NCI-H146 treated with DMSO at 0.1 percent for 48 hours (cell line): Measurements from ENCODE around the gene EVI5L.
"Not testable (repeated sequence)": the region's sequence is repeated elsewhere in the genome, so short reads cannot be mapped to it uniquely, and the experiment has no call there.

Source experiments
- DNase-seq: peaks from one replicate; lab custom pipeline; 2025; ENCODE audit not compliant: unreplicated experiment; lab: John Stamatoyannopoulos, UW

The EVI5L gene

GRCh38 chr19:7871437-7872305, 41.7 kb downstream of the EVI5L start:
- no peak for DNase-seq

GRCh38 chr19:7872306-7873204, 42.5 kb downstream of the EVI5L start:
- DNase-seq = no peak

- DNase-seq = no peak
Measured at GRCh38 chr19:7873304-7874075, 43.5 kb downstream of the EVI5L start.

- peak; percentile 73 for DNase-seq
Measured at GRCh38 chr19:7874076-7874896, 44.3 kb downstream of the EVI5L start, which contains the start of gene PRR36. Gene PRR36 (minus strand): TSS chr19:7874390. CDS start chr19:7873689, 701 bp downstream.

- DNase-seq = no peak
Measured at GRCh38 chr19:7874897-7875273, 44.9 kb downstream of the EVI5L start.

GRCh38 chr19:7877249-7877836, 47.3 kb downstream of the EVI5L start:
- DNase-seq = no peak

DNA sequence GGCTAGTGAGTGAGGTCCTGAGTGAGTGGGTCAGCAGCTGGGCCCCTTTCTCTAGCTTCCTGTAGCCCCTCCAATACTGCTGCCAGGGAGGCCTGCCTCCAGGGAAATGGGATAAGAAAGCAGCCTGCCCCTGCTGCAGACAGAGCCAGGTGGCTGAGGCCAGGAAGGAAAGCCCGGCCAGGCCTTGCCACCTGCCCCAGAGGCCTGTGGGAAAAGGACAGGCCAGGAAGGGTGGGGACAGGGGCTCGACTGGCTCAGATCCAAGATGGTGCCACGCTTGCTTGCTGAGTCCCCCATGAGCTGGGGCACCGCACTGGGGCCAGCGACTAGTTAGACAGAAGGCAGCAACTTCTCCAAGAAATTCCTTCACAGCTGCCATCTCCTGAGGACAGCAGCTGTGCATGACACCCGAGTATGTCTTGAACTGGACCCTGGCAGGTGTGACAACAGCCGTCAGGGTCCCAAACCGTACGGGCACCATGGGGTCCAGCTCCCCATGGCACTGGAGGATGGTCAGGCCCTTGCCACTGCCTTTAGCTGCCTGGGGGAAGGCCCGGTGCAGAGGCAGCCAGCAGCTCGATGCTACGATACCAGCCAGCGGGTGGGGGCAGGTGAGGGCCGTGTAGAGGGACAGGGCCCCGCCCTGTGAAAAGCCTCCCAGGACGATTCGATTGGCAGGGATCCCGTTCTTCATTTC, 49.2 kb downstream of the EVI5L start:
- DNase-seq = no peak

GRCh38 chr19:7879836-7880235, 49.8 kb downstream of the EVI5L start:
- DNase-seq = no peak

GRCh38 chr19:7881910-7882309, 51.9 kb downstream of the EVI5L start:
- DNase-seq = no peak

- no peak for DNase-seq
Measured at GRCh38 chr19:7883105-7883504, 53.1 kb downstream of the EVI5L start.

DNA sequence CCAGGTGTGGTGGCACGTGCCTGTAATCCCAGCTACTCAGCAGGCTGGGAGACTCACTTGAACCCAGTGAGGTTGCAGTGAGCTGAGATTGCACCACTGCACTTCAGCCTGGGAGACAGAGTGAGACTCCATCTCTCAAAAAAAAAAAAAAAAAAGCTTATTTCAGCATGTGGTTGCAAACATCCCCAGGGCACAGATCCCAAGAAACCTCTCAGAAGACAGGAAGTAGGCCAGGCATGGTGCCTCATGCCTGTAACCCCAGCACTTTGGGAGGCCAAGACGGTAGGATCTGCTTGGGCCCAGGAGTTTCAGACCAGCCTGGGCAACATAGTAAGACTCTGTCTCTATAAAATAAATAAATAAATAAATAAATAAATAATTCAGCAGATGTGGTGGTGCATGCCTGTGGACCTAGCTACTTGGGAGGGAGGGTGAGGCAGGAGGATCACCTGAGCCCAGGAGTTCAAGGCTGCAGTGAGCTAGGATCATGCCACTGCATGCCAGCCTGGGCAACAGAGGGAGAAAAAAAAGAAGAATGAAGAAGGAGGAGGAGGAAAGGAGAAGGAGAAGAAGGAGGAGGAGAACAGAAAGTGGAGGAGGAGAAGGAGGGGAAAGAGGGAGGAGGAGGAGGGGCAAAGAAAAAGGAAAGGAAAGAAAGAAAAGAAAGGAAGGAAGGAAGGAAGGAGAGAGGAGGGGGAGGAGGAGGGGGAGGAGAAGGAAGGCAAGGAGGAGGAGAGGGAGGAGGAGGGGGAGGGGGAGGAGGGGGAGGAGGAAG, 54.0 kb downstream of the EVI5L start:
- no peak for DNase-seq

GRCh38 chr19:7885818-7886217, 55.8 kb downstream of the EVI5L start:
- no peak for DNase-seq

- DNase-seq = no peak
Measured at GRCh38 chr19:7887408-7888144, 57.6 kb downstream of the EVI5L start.

DNA sequence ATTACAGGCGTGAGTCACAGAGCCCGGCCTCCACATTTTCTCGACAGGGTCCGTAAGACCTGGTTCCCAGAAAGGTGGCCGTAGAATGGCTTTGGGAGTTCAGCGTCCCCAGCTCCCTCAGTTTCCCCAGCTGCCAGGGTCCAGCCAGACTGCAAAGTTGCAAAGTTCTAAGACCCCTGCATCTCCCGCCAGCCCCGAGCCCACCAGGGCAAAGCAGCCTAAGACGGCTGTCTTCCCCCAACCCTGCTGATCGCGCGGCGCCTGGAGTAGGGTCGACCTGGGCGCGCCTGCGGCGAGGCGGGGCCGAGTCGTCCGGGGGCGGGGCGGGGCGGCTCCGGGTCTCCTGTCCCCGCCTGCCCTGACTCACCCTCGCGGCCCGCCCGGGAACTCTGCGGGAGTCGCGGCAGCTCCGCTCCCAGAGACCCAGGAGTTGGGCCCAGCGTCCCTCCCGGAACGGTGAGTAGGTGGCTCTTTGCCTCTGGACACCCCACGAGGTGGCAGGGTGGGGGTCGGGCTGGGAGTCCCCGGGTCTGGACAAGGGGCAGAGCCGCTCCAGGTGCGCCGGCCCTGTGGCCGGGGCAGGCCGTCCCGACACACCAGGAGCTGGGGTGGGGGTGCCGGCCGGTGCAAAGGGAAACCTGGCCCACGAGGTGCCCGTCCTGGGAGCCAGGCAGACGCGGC, 58.3 kb downstream of the EVI5L start, which contains the start of gene LRRC8E:
TSS of gene LRRC8E (plus strand) at position 366 of the 681 bp plus-strand sequence. CDS start 7,094 bp downstream, outside the sequence.
- no peak for DNase-seq

DNA sequence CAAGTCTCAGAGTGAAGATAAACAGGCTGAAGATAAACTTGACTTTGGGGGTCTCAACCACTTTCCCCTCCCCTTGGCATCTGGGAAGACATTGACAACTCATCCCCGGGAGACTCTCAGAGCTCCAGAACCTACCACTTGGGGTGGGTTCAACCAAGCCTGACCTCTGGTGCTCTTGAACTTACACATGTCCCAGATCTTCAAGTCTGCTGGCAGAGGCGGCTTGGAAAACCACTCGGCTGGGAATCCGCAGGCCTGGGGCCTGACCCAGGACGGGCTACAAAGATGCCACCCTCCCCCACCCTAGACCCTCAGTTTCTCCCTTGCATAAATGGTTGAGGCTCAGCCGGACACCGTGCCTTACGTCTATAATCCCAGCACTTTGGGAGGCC, 58.8 kb downstream of the EVI5L start:
- no peak for DNase-seq

DNA sequence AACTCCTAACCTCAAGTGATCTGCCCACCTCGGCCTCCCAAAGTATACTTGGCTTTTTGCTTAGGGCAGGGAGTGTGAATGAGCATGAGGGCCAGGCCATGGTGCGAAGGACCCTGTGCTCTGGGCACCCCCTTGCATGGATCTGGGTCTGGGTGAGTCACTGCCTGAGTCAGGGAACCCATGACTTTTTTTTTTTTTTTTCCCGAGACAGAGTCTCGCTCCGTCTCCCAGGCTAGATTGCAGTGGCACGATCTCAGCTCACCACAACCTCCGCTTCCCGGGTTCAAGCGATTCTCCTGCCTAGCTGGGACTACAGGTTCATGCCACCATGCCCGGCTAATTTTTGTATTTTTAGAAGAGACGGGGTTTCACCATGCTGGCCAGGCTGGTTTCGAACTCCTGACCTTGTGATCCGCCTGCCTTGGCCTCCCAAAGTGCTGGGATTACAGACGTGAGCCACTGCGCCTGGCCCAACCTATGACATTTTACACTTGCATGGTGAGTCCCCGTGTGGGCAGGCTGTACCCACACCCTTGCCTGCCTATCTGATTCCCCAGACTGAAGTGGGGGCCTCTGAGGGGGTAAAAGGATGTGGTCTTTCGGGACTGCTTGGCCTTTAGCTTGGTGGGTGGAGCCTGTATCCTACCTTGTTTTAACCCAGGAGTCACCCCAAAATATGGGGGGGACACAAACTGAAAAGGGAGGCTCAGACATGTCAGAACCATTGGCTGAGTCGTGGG, 63.5 kb downstream of the EVI5L start:
- DNase-seq = not testable (repeated sequence)
